KOPT-K1 (cell line): Measurements from ENCODE around the gene CAT.

ENCODE experiments used
- H3K27ac ChIP-seq: fragments of 200-600 bp; sonication (generic); 2 replicates; pipeline ENCODE4 v1.5.1; 2016; ENCODE audit warnings: antibody characterized with exemption, mild to moderate bottlenecking, low read depth, low read length; ENCODE audit not compliant: poor library complexity, severe bottlenecking
- H3K36me3 ChIP-seq: fragments of 200-600 bp; sonication (generic); 2 replicates; pipeline ENCODE4 v1.5.1; 2017; ENCODE audit warnings: antibody characterized with exemption, mild to moderate bottlenecking, low read length, moderate library complexity; ENCODE audit not compliant: insufficient read depth
- H3K9me3 ChIP-seq: fragments of 200-600 bp; sonication (generic); 2 replicates; pipeline ENCODE4 v1.5.1; 2017; ENCODE audit warnings: antibody characterized with exemption, low read length, mild to moderate bottlenecking; ENCODE audit not compliant: insufficient read depth, poor library complexity, severe bottlenecking

CAT gene

GRCh38 chr11:34439610-34440198 lies 970 bp downstream of the CAT start:
- peak overlapping the region; percentile 76 for H3K27ac ChIP-seq
- 0 out of 2 replicates have a peak, but pooled peaks cover 8% of the 10 kb centered on the region for H3K36me3 ChIP-seq
- H3K9me3 ChIP-seq, result peaks cover 9% of the 10 kb centered on the region

- H3K27ac ChIP-seq, result no peak overlapping the region
- peaks cover 9% of the 10 kb centered on the region for H3K9me3 ChIP-seq
- 0 out of 2 replicates have a peak, but pooled peaks cover 8% of the 10 kb centered on the region for H3K36me3 ChIP-seq
Measured at GRCh38 chr11:34441814-34442213, 3.1 kb downstream of the CAT start.

GRCh38 chr11:34443136-34443535 lies 4.4 kb downstream of the CAT start:
- H3K27ac ChIP-seq, result no peak overlapping the region
- H3K36me3 ChIP-seq, result 0 out of 2 replicates have a peak, but pooled peaks cover 8% of the 10 kb centered on the region
- H3K9me3 ChIP-seq, result peaks cover 9% of the 10 kb centered on the region

- peaks cover 9% of the 10 kb centered on the region for H3K9me3 ChIP-seq
- H3K36me3 ChIP-seq, result 0 out of 2 replicates have a peak, but pooled peaks cover 8% of the 10 kb centered on the region
- H3K27ac ChIP-seq, result no peak overlapping the region
Measured at GRCh38 chr11:34444428-34444827, 5.7 kb downstream of the CAT start.

- Histone ChIP-seq H3K36me3 (peaks cover 24% of the 10 kb centered on the region), H3K9me3 (peaks cover 9% of the 10 kb centered on the region), H3K27ac (no peak overlapping the region)
Measured at GRCh38 chr11:34445956-34446355, 7.2 kb downstream of the CAT start.

GRCh38 chr11:34446386-34446785 lies 7.7 kb downstream of the CAT start:
- Histone ChIP-seq H3K36me3 (peaks cover 24% of the 10 kb centered on the region), H3K27ac (no peak overlapping the region), H3K9me3 (peaks cover 6% of the 10 kb centered on the region)

GRCh38 chr11:34447044-34447443 lies 8.3 kb downstream of the CAT start:
- H3K27ac ChIP-seq, result no peak overlapping the region
- H3K9me3 ChIP-seq, result no peaks in the 10 kb centered on the region
- H3K36me3 ChIP-seq, result peaks cover 23% of the 10 kb centered on the region

GRCh38 chr11:34448223-34448994 lies 9.7 kb downstream of the CAT start:
- Histone ChIP-seq H3K36me3 (peaks cover 37% of the 10 kb centered on the region), H3K27ac (peak overlapping the region; percentile 31), H3K9me3 (no peaks in the 10 kb centered on the region)

GRCh38 chr11:34449013-34449412 lies 10.3 kb downstream of the CAT start:
- Histone ChIP-seq H3K27ac (peak overlapping the region; percentile 31), H3K36me3 (peaks cover 43% of the 10 kb centered on the region), H3K9me3 (no peaks in the 10 kb centered on the region)

GRCh38 chr11:34451053-34451452 lies 12.3 kb downstream of the CAT start:
- Histone ChIP-seq H3K9me3 (no peaks in the 10 kb centered on the region), H3K36me3 (peaks cover 63% of the 10 kb centered on the region)

GRCh38 chr11:34454308-34455032 lies 15.7 kb downstream of the CAT start:
- Histone ChIP-seq H3K9me3 (no peaks in the 10 kb centered on the region), H3K27ac (no peak overlapping the region), H3K36me3 (peaks cover 95% of the 10 kb centered on the region)

More at GRCh38 chr11:34451053-34451452, 12.3 kb downstream of the CAT start:
- H3K27ac ChIP-seq, result no peak overlapping the region

- no peaks in the 10 kb centered on the region for H3K9me3 ChIP-seq
- peaks cover 89% of the 10 kb centered on the region for H3K36me3 ChIP-seq
- no peak overlapping the region for H3K27ac ChIP-seq
Measured at GRCh38 chr11:34457607-34458006, 18.9 kb downstream of the CAT start.

GRCh38 chr11:34458525-34458924 lies 19.8 kb downstream of the CAT start:
- Histone ChIP-seq H3K9me3 (no peaks in the 10 kb centered on the region), H3K36me3 (peaks cover 89% of the 10 kb centered on the region), H3K27ac (no peak overlapping the region)

GRCh38 chr11:34459507-34460162 lies 20.9 kb downstream of the CAT start:
- Histone ChIP-seq H3K36me3 (peaks cover 89% of the 10 kb centered on the region), H3K9me3 (no peaks in the 10 kb centered on the region), H3K27ac (no peak overlapping the region)

- Histone ChIP-seq H3K36me3 (peaks cover 89% of the 10 kb centered on the region), H3K9me3 (no peaks in the 10 kb centered on the region), H3K27ac (no peak overlapping the region)
Measured at GRCh38 chr11:34460278-34460677, 21.5 kb downstream of the CAT start.
